IPS-18a (cell line): ENCODE data around the gene TMEM106C.

ENCODE experiments used
- H3K27ac ChIP-seq: one replicate; pipeline ENCODE4 v1.5.1; 2013; ENCODE audit warnings: low read length
- H3K27me3 ChIP-seq: one replicate; pipeline ENCODE4 v1.6.1; 2013; ENCODE audit warnings: mild to moderate bottlenecking, low read length; ENCODE audit not compliant: control insufficient read depth, insufficient read depth
- H3K36me3 ChIP-seq: one replicate; pipeline ENCODE4 v1.6.1; 2013; ENCODE audit warnings: low read depth, low read length; ENCODE audit not compliant: control insufficient read depth
- H3K4me1 ChIP-seq: one replicate; pipeline ENCODE4 v1.6.1; 2013; ENCODE audit warnings: low read depth, low read length; ENCODE audit not compliant: control insufficient read depth
- H3K4me3 ChIP-seq: one replicate; pipeline ENCODE4 v1.5.1; 2013; ENCODE audit warnings: low read length
- H3K9ac ChIP-seq: one replicate; pipeline ENCODE4 v1.6.1; 2013; ENCODE audit warnings: mild to moderate bottlenecking, low read length, moderate library complexity
- H3K9me3 ChIP-seq: one replicate; pipeline ENCODE4 v1.6.1; 2013; ENCODE audit warnings: low read depth, low read length; ENCODE audit not compliant: control insufficient read depth

Gene TMEM106C

GRCh38 chr12:47941475-47941780 is 22.0 kb upstream of the TMEM106C start:
- no peak overlapping the region for H3K27ac ChIP-seq
- H3K27me3 ChIP-seq: peaks cover 19% of the 10 kb centered on the region
- peaks cover 5% of the 10 kb centered on the region for H3K4me1 ChIP-seq
- H3K9ac ChIP-seq: no peak overlapping the region
- H3K36me3 ChIP-seq: no peaks in the 10 kb centered on the region
- H3K4me3 ChIP-seq: no peak overlapping the region
- no peaks in the 10 kb centered on the region for H3K9me3 ChIP-seq

- Histone ChIP-seq H3K9ac (no peak overlapping the region), H3K4me1 (peaks cover 5% of the 10 kb centered on the region), H3K27ac (no peak overlapping the region), H3K36me3 (no peaks in the 10 kb centered on the region), H3K4me3 (no peak overlapping the region), H3K9me3 (no peaks in the 10 kb centered on the region), H3K27me3 (peaks cover 19% of the 10 kb centered on the region)
Measured at GRCh38 chr12:47941871-47942613, 21.4 kb upstream of the TMEM106C start.

- Histone ChIP-seq H3K27me3 (peaks cover 19% of the 10 kb centered on the region), H3K9ac (no peak overlapping the region), H3K36me3 (no peaks in the 10 kb centered on the region), H3K4me1 (peaks cover 5% of the 10 kb centered on the region), H3K9me3 (no peaks in the 10 kb centered on the region), H3K27ac (no peak overlapping the region), H3K4me3 (no peak overlapping the region)
Measured at GRCh38 chr12:47942614-47943225, 20.7 kb upstream of the TMEM106C start.

- no peak overlapping the region for H3K27ac ChIP-seq
- H3K4me1 ChIP-seq: peaks cover 5% of the 10 kb centered on the region
- no peaks in the 10 kb centered on the region for H3K36me3 ChIP-seq
- H3K9me3 ChIP-seq: no peaks in the 10 kb centered on the region
- no peak overlapping the region for H3K4me3 ChIP-seq
- H3K27me3 ChIP-seq: peaks cover 19% of the 10 kb centered on the region
- no peak overlapping the region for H3K9ac ChIP-seq
Measured at GRCh38 chr12:47943623-47944340, 19.6 kb upstream of the TMEM106C start.

- Histone ChIP-seq H3K36me3 (no peaks in the 10 kb centered on the region), H3K27ac (no peak overlapping the region), H3K4me1 (peaks cover 5% of the 10 kb centered on the region), H3K9ac (no peak overlapping the region), H3K4me3 (no peak overlapping the region), H3K27me3 (peaks cover 16% of the 10 kb centered on the region), H3K9me3 (no peaks in the 10 kb centered on the region)
Measured at GRCh38 chr12:47944685-47945340, 18.6 kb upstream of the TMEM106C start.

- no peaks in the 10 kb centered on the region for H3K9me3 ChIP-seq
- no peak overlapping the region for H3K9ac ChIP-seq
- peaks cover 5% of the 10 kb centered on the region for H3K4me1 ChIP-seq
- no peaks in the 10 kb centered on the region for H3K36me3 ChIP-seq
- H3K27ac ChIP-seq: no peak overlapping the region
- peaks cover 16% of the 10 kb centered on the region for H3K27me3 ChIP-seq
- no peak overlapping the region for H3K4me3 ChIP-seq
Measured at GRCh38 chr12:47945341-47945728, 18.1 kb upstream of the TMEM106C start.

GRCh38 chr12:47946413-47947323 is 16.7 kb upstream of the TMEM106C start:
- Histone ChIP-seq H3K4me1 (peaks cover 4% of the 10 kb centered on the region), H3K4me3 (no peak overlapping the region), H3K27ac (no peak overlapping the region), H3K27me3 (peaks cover 5% of the 10 kb centered on the region), H3K36me3 (no peaks in the 10 kb centered on the region), H3K9me3 (no peaks in the 10 kb centered on the region), H3K9ac (no peak overlapping the region)

- H3K27me3 ChIP-seq: no peaks in the 10 kb centered on the region
- H3K4me3 ChIP-seq: no peak overlapping the region
- no peaks in the 10 kb centered on the region for H3K36me3 ChIP-seq
- no peaks in the 10 kb centered on the region for H3K4me1 ChIP-seq
- no peak overlapping the region for H3K9ac ChIP-seq
- no peak overlapping the region for H3K27ac ChIP-seq
- H3K9me3 ChIP-seq: no peaks in the 10 kb centered on the region
Measured at GRCh38 chr12:47947341-47947740, 16.1 kb upstream of the TMEM106C start.

- Histone ChIP-seq H3K27me3 (no peaks in the 10 kb centered on the region), H3K9ac (no peak overlapping the region), H3K9me3 (no peaks in the 10 kb centered on the region), H3K27ac (no peak overlapping the region), H3K4me1 (no peaks in the 10 kb centered on the region), H3K36me3 (no peaks in the 10 kb centered on the region), H3K4me3 (no peak overlapping the region)
Measured at GRCh38 chr12:47949441-47950341, 13.7 kb upstream of the TMEM106C start.

GRCh38 chr12:47950856-47951468 is 12.4 kb upstream of the TMEM106C start:
- Histone ChIP-seq H3K27ac (no peak overlapping the region), H3K9me3 (no peaks in the 10 kb centered on the region), H3K4me3 (no peak overlapping the region), H3K9ac (no peak overlapping the region), H3K36me3 (no peaks in the 10 kb centered on the region), H3K4me1 (no peaks in the 10 kb centered on the region), H3K27me3 (no peaks in the 10 kb centered on the region)
